Measurements from ENCODE around the gene CANT1. TPM values are rescaled to one million over a fixed set of nuclear protein-coding genes. Genes with fewer than 3 reads are reported as not detected.

Gene CANT1
- total and polyA plus RNA-seq, 9 of the 15 experiments (the other 6 are each of a cell fraction or from before 2014, with no cell fraction given): 2.7 to 66.4 (median 22.5) TPM

DNA sequence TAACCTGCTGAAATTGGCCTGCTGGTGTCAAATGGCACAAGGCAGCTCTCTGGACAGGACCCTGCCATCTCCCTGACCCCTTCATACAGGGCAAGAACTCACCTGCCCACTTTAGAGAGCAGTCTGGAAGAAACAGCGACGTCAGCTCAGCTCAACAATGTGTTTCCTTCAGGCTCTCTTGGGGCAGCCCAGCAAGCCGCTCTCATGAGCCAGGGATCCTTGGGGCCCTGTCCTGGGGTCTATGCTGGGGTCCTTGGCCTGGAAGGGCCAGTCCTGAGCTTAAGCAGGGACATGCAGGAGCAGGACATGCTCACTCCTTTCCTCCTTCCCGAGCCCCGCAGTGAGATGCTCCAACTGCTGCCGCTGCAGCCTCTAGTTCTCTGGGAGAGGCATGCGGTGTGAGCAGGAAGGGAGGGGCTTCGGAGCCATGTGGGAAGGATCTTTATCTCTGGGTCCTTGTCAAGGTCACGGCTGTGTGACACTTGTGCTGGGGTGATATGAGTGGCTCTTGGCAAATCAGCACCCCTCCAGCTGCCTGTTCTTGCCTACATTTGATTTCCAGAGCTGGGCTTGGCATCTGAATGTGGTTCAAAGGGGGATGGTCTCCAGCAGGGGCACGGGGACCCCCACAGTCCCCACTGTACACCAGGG, 17.8 kb upstream of the CANT1 start:
- Histone ChIP-seq H4K20me1 (replicated peaks; ENCODE audit: control insufficient read depth, insufficient read depth, low read length) (peaks cover 4% of the 10 kb centered on the region; the same call in 1 of the 2 replicates), H3K27me3 (ENCODE audit: control insufficient read depth in 2 of 2, insufficient read depth in 2 of 2, low read length in 2 of 2) (peaks cover 66 to 86% of the 10 kb centered on the region in 2 experiments), H2AFZ (ENCODE audit: low read depth, low read length) (no peak overlapping the region), H3K27ac (ENCODE audit: extremely low read depth, low read depth, low read length) (no peak overlapping the region), H3K9ac (ENCODE audit: insufficient read depth in 1 of 2, low read depth in 2 of 2, low read length in 2 of 2) (peak overlapping the region in 1 of 2 experiments; percentile 35; a peak in 2 of 4 replicates), H3K4me3 (no peak overlapping the region), H3K9me1 (ENCODE audit: control insufficient read depth, insufficient read depth, low read length) (no peaks in the 10 kb centered on the region), H3K4me2 (ENCODE audit: insufficient read depth, low read length) (no peak overlapping the region), H3K9me3 (replicated peaks; ENCODE audit: control insufficient read depth, insufficient read depth, low read depth, low read length) (no peaks in the 10 kb centered on the region), H3K4me1 (replicated peaks in 1 of 2; ENCODE audit: control insufficient read depth in 2 of 2, insufficient read depth in 2 of 2, low read length in 2 of 2) (peaks cover 9 to 28% of the 10 kb centered on the region in 2 experiments), H3K79me2 (ENCODE audit: control insufficient read depth, insufficient read depth, low read length) (no peaks in the 10 kb centered on the region), H3K36me3 (ENCODE audit: control insufficient read depth, insufficient read depth, low read length) (no peaks in the 10 kb centered on the region)
- ATAC-seq (peak; percentile 48), FAIRE-seq (no peak), DNase-seq (ENCODE audit: extremely low read depth in 1 of 4, low spot score in 3 of 4) (peak in 3 of 4 experiments; percentile 37 to 43 (median 40))
- no TSS peak for BruUV-seq (replicated peaks)
- CTCF ChIA-PET (ENCODE audit: low intra/inter-chr PET ratio): no interaction called here
- WGBS (ENCODE audit: insufficient coverage, low coverage, missing lambda C conversion rate): 4% methylated on average over 10 of the region's 10 CpGs
- intact Hi-C loops (cut with micrococcal nuclease): no loop called here
- in situ Hi-C loops (cut with MboI): no loop called here
- POLR2A ChIA-PET: interaction anchor here (0.8 kb wide), 1 partner anchor 7 kb away, joined by 3 read pairs; no protein-coding TSS in a partner anchor
- TF ChIP-seq ZNF717 (CRISPR knock-in tag; IDR thresholded peaks at IDR 0.05): no peak
- peak; percentile 98 for TF ChIP-seq ESRRA (IDR thresholded peaks at IDR 0.05; ENCODE audit: borderline replicate concordance, low read depth)
- no peak for TF ChIP-seq STAG1 (CRISPR knock-in tag; IDR thresholded peaks at IDR 0.05; ENCODE audit: borderline replicate concordance)
- TF ChIP-seq NR2C1 (IDR thresholded peaks at IDR 0.05): no peak
- TF ChIP-seq NR2C1 (tag; IDR thresholded peaks at IDR 0.05): 0 out of 2 replicates have a peak, but pooled peaks have one; percentile 16
- TF ChIP-seq CBFA2T3 (IDR thresholded peaks at IDR 0.05): peak; percentile 40; the same call in 1 of the 2 replicates
- TF ChIP-seq NR2C2 (CRISPR knock-in tag; IDR thresholded peaks at IDR 0.05): no peak
- 0 out of 2 replicates have a peak, but pooled peaks have one; percentile 30 for TF ChIP-seq NR2C2 (tag; IDR thresholded peaks at IDR 0.05)
- peak; percentile 43 for TF ChIP-seq L3MBTL2 (IDR thresholded peaks at IDR 0.05)
- TF ChIP-seq ZNF398 (CRISPR knock-in tag; IDR thresholded peaks at IDR 0.05): no peak
- no peak for TF ChIP-seq ZEB2 (IDR thresholded peaks at IDR 0.05)
- TF ChIP-seq ZSCAN29 (IDR thresholded peaks at IDR 0.05): no peak
- TF ChIP-seq MYC (IDR thresholded peaks at IDR 0.05; ENCODE audit: low read depth, low read length): peak; percentile 46; the same call in 1 of the 2 replicates
- TF ChIP-seq MYC (CRISPR knock-in tag; IDR thresholded peaks at IDR 0.05; ENCODE audit: borderline replicate concordance, low read depth): no peak
- TF ChIP-seq CREM (IDR thresholded peaks at IDR 0.05; ENCODE audit: low read depth): 0 out of 2 replicates have a peak, but pooled peaks have one; percentile 3
- no peak for TF ChIP-seq GATAD2B (IDR thresholded peaks at IDR 0.05; ENCODE audit: borderline replicate concordance)
- TF ChIP-seq KDM2B (CRISPR knock-in tag; IDR thresholded peaks at IDR 0.05): no peak
- TF ChIP-seq RCOR1 (IDR thresholded peaks at IDR 0.05; ENCODE audit: borderline replicate concordance in 1 of 2, low read depth in 2 of 2, low read length in 2 of 2): 0 out of 4 replicates have a peak, but pooled peaks of 1 of the 2 experiments have one; percentile 29
- TF ChIP-seq CTBP1 (IDR thresholded peaks at IDR 0.05; ENCODE audit: borderline replicate concordance): peak; percentile 34; the same call in 1 of the 2 replicates
